Activated T-cell treated with anti-CD3 and anti-CD28 coated beads, Interleukin-2, amount 50 U/mL, for 4 hours (primary cell): Measurements from ENCODE around the gene MYD88. TPM values are rescaled to one million over a fixed set of nuclear protein-coding genes. Genes with fewer than 3 reads are reported as not detected.
A peak's percentile ranks its signal among the peaks of the same experiment; 100 is the strongest.
"Not testable (repeated sequence)": the region's sequence is repeated elsewhere in the genome, so short reads cannot be mapped to it uniquely, and the experiment has no call there.

Source experiments
- ATAC-seq, 2 donors: fragments of 200-7000 bp; cut with Tn5 transposase; one replicate each; pipeline ENCODE4 v1.10.0; 2021
- DNase-seq: peaks from one replicate; pipeline ENCODE4 v3.0.0-alpha.2; 2020
- H3K27me3 Mint-ChIP-seq: one replicate; pipeline ENCODE4 v1.8.0; 2021; ENCODE audit warnings: low read depth, mixed read lengths
- H3K36me3 Mint-ChIP-seq: one replicate; pipeline ENCODE4 v1.8.0; 2022; ENCODE audit warnings: mixed read lengths; ENCODE audit not compliant: insufficient read depth
- H3K4me1 Mint-ChIP-seq: one replicate; pipeline ENCODE4 v1.8.0; 2021; ENCODE audit warnings: low read depth, mixed read lengths
- H3K4me3 Mint-ChIP-seq: one replicate; pipeline ENCODE4 v1.8.0; 2021; ENCODE audit warnings: mild to moderate bottlenecking, moderate library complexity, mixed read lengths
- H3K9me3 Mint-ChIP-seq: one replicate; pipeline ENCODE4 v1.8.0; 2021; ENCODE audit warnings: mixed read lengths
- total RNA-seq, 3 donors: library from RNA; stranded (reverse); gene quantifications; one replicate each; pipeline ENCODE4 v1.2.1, GENCODE V29; 2021

The MYD88 gene
- total RNA-seq, 3 donors from 2014 or later: 35.7 to 45.1 (median 37.7) TPM

DNA sequence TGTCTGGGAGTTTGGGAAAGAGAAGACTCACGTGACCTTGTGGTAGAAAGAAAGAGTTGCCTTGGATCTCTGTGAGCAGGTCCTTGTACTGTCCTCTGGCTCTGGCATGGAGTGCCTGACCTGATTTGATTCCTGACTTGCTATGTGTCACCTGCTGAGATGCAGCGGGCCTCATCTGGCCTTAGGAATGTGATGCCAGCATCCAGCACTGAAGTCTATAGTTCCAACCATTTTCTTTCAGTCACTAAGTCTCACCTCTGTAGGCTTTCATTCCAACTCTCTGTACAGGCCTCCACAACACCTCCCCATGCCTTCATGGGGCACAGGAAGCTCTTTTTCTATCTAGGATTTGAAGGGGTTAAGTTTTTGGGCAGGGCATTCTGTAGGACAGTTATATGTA, 14.8 kb downstream of the MYD88 start:
- Mint-ChIP-seq H3K4me1 (peaks cover 44% of the 10 kb centered on the region), H3K27me3 (no peaks in the 10 kb centered on the region), H3K36me3 (no peaks in the 10 kb centered on the region), H3K9me3 (no peaks in the 10 kb centered on the region), H3K4me3 (no peak overlapping the region)
- DNase-seq: no peak
- no peak for ATAC-seq

GRCh38 chr3:38154033-38154494, 15.6 kb downstream of the MYD88 start:
- Mint-ChIP-seq H3K4me1 (peaks cover 44% of the 10 kb centered on the region), H3K9me3 (no peaks in the 10 kb centered on the region), H3K4me3 (no peak overlapping the region)

GRCh38 chr3:38154625-38155255, 16.3 kb downstream of the MYD88 start:
- DNase-seq: no peak
- Mint-ChIP-seq H3K36me3 (no peaks in the 10 kb centered on the region), H3K4me3 (no peak overlapping the region), H3K27me3 (no peaks in the 10 kb centered on the region), H3K4me1 (peaks cover 43% of the 10 kb centered on the region), H3K9me3 (no peaks in the 10 kb centered on the region)
- ATAC-seq: peak; percentile 37 to 58

More at GRCh38 chr3:38154033-38154494, 15.6 kb downstream of the MYD88 start:
- H3K36me3 Mint-ChIP-seq: no peaks in the 10 kb centered on the region
- DNase-seq (no peak), ATAC-seq (peak in 1 of 2 donors; percentile 15)
- H3K27me3 Mint-ChIP-seq: no peaks in the 10 kb centered on the region

- Mint-ChIP-seq H3K4me3 (no peak overlapping the region), H3K27me3 (no peaks in the 10 kb centered on the region), H3K36me3 (no peaks in the 10 kb centered on the region), H3K4me1 (peaks cover 38% of the 10 kb centered on the region), H3K9me3 (no peaks in the 10 kb centered on the region)
- ATAC-seq (no peak), DNase-seq (no peak)
These were observed 17.4 kb downstream of the MYD88 start for GRCh38 chr3:38155825-38156224.

DNA sequence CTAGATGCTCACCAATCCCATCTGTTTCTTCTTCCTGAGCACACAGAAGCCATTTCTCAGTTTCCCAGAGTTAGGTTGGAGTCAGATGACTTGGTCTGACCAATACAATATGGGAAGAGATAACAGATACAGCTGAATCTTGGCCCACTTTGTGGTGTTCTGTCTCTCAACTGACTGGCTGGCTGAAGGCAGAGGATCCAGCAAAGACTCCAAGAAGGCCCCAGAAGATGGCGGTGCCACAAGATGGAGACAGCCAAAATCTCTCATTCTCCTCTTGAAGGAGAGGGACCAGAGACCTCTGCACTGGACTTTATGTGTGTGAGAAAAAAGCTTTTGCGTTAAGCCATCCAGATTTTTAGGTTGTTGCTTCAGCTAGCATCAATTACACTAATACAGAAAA, 18.7 kb downstream of the MYD88 start:
- H3K9me3 Mint-ChIP-seq: no peaks in the 10 kb centered on the region
- DNase-seq (no peak), ATAC-seq (no peak)
- peaks cover 25% of the 10 kb centered on the region for H3K4me1 Mint-ChIP-seq
- H3K4me3 Mint-ChIP-seq: no peak overlapping the region
- H3K36me3 Mint-ChIP-seq: no peaks in the 10 kb centered on the region
- no peaks in the 10 kb centered on the region for H3K27me3 Mint-ChIP-seq

DNA sequence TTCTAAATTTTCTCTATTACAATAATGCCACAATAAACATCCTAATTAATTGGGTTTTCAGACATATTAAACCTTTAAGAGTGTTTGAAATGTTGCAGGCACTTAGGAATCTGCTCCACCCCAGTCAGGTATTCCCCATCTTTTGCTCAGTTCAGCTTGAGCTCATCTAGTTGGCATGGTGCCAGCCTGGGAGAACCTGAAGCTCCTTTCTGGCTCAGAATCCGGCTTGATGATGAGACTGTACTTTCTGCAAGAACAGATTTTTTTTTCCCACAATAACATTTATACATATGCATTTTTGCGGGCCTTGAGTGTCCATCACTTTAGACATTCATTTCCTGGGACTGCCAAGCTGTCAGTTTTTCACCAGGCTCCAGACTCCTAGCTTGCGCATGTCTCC, 19.1 kb downstream of the MYD88 start:
- Mint-ChIP-seq H3K4me3 (no peak overlapping the region), H3K27me3 (no peaks in the 10 kb centered on the region), H3K36me3 (no peaks in the 10 kb centered on the region), H3K9me3 (no peaks in the 10 kb centered on the region), H3K4me1 (peaks cover 23% of the 10 kb centered on the region)
- ATAC-seq (no peak), DNase-seq (no peak)

DNA sequence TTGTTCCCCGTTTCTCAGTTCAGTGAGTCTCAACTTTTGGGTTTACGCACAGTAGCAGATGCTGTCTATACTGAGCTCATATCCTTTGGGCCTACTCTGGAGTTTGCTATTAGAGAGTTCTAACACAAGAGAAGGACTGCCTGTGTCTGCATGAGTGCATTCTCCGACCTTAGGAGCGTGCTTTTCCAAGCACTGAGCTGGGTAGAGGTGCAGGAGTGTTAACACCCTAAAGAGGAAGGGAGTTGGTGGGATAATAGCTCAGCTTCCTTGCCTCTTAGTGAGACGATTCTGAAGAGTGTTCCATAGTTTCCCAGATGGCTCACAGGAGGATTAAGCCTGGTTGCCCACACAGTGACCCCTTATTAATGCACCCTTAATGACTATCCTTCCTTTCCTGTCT, 20.0 kb downstream of the MYD88 start:
- no peak overlapping the region for H3K4me3 Mint-ChIP-seq
- H3K36me3 Mint-ChIP-seq: no peaks in the 10 kb centered on the region
- no peaks in the 10 kb centered on the region for H3K9me3 Mint-ChIP-seq
- peaks cover 17% of the 10 kb centered on the region for H3K4me1 Mint-ChIP-seq
- DNase-seq (no peak), ATAC-seq (no peak)
- no peaks in the 10 kb centered on the region for H3K27me3 Mint-ChIP-seq

GRCh38 chr3:38160704-38161103, 22.2 kb downstream of the MYD88 start:
- not testable (repeated sequence) for ATAC-seq, H3K9me3 Mint-ChIP-seq, H3K4me3 Mint-ChIP-seq, H3K4me1 Mint-ChIP-seq, DNase-seq, H3K27me3 Mint-ChIP-seq, H3K36me3 Mint-ChIP-seq

DNA sequence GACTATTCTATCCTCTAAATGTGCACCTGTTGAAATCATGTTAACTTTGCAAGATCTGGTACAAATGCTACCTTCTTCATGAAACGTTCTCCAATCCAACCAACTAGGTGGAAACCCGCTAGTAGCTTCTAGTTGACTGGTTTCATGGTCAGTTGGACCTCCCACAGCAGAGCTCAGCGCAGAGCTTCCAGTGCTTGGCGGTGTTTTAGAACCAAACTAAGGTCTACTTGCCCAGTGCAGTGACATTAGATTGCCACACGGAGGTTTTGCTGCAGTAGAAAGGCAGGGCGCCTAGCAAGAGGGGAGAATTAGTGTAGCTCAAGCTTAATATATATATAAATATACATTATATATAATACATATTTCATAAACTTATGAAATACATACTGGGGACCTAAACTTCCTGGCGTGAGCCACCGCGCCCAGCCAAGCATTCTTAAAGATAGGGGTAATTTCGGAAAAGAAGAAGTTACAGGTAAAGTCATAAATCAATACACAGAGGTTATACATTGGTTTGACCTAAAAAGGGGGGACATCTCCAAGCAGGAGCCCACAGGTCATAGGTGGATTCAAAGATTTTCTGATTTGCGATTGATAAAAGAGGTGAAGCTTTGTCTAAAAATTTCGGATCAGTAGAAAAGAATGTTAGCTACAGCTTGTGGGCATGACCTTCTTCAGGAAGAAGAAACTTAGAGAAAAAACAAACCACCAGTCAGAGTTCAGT, 24.8 kb downstream of the MYD88 start:
- ATAC-seq: no peak
- Mint-ChIP-seq H3K4me3 (no peak overlapping the region), H3K9me3 (no peaks in the 10 kb centered on the region), H3K36me3 (peaks cover 9% of the 10 kb centered on the region), H3K27me3 (no peaks in the 10 kb centered on the region), H3K4me1 (peaks cover 30% of the 10 kb centered on the region)
- no peak for DNase-seq

DNA sequence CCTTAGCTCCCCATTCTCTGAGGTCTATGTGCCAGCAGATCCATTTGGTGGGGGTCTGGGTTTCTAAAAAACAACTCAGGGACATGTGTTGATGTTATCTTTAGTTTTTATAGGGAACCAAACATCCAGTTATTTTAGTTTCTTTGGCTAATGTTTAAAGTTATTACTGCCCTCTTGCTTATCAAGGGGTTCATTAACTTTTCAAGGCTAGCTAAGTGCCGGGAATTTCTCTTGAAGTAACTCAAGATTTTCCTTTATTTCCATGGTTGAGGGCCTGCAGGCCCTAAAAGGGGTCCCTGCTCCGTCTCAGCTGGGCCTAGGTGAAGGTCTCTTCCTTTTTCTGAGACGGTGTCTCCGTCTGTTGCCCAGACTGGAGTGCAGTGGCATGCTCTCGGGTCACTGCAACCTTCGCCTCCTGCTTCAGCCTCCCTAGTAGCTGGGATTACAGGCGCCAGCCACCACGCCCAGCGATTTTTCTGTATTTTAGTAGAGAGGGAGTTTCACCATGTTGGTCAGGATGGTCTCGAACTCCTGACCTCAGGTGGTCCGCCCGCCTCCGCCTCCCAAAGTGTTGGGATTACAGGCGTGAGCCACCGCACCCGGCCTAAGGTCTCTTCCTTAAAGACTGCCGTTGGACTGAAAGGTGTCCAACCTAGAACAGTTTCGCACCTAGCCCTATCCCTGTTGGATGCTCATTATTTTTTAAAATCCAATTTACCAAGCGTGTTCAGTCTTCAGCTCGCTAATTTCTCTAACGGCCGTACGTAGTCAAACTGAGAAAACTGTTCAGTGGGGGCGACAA, 25.6 kb downstream of the MYD88 start:
- H3K4me1 Mint-ChIP-seq: peaks cover 38% of the 10 kb centered on the region
- H3K9me3 Mint-ChIP-seq: no peaks in the 10 kb centered on the region
- H3K36me3 Mint-ChIP-seq: peaks cover 9% of the 10 kb centered on the region
- peak overlapping the region; percentile 87 for H3K4me3 Mint-ChIP-seq
- ATAC-seq (no peak), DNase-seq (no peak)
- H3K27me3 Mint-ChIP-seq: no peaks in the 10 kb centered on the region

GRCh38 chr3:38164643-38164951, 26.1 kb downstream of the MYD88 start:
- H3K4me3 Mint-ChIP-seq: peak overlapping the region; percentile 87
- no peaks in the 10 kb centered on the region for H3K27me3 Mint-ChIP-seq
- H3K36me3 Mint-ChIP-seq: peaks cover 9% of the 10 kb centered on the region
- DNase-seq (no peak), ATAC-seq (peak; percentile 11 to 15)
- H3K4me1 Mint-ChIP-seq: peaks cover 44% of the 10 kb centered on the region
- H3K9me3 Mint-ChIP-seq: no peaks in the 10 kb centered on the region

GRCh38 chr3:38164952-38165721, 26.7 kb downstream of the MYD88 start, which contains the start of gene OXSR1:
Gene OXSR1, plus strand, starts transcription at chr3:38165537. Its CDS starts 340 bp downstream, at chr3:38165877.
- Mint-ChIP-seq H3K4me1 (peaks cover 46% of the 10 kb centered on the region), H3K9me3 (no peaks in the 10 kb centered on the region), H3K36me3 (peaks cover 9% of the 10 kb centered on the region), H3K27me3 (no peaks in the 10 kb centered on the region), H3K4me3 (peak within 1 kb of the TSS; percentile 87)
- ATAC-seq: peak; percentile 89 to 93
- DNase-seq: peak; percentile 95

- ATAC-seq (peak; percentile 1 to 22), DNase-seq (no peak)
- Mint-ChIP-seq H3K27me3 (no peaks in the 10 kb centered on the region), H3K9me3 (no peaks in the 10 kb centered on the region), H3K36me3 (peaks cover 9% of the 10 kb centered on the region), H3K4me3 (peak overlapping the region; percentile 87), H3K4me1 (peaks cover 53% of the 10 kb centered on the region)
These were observed 27.4 kb downstream of the MYD88 start for GRCh38 chr3:38165722-38166387.
